AG10803 (cell line): ENCODE measurements around the gene PLXNA4.

Experiments
- DNase-seq: peaks from one replicate; pipeline ENCODE4 v3.0.0; 2010; ENCODE audit warnings: low read depth
- H3K4me3 ChIP-seq: 2 replicates; pipeline ENCODE4 v1.5.1; 2011; ENCODE audit warnings: mild to moderate bottlenecking, low read length, control low read depth
- TF ChIP-seq, protein P1 (sequence below): conservative IDR thresholded peaks from 2 replicates; pipeline ENCODE4 v1.5.1; 2011; ENCODE audit warnings: mild to moderate bottlenecking, low read length, control low read depth, inconsistent platforms

The PLXNA4 gene

DNA sequence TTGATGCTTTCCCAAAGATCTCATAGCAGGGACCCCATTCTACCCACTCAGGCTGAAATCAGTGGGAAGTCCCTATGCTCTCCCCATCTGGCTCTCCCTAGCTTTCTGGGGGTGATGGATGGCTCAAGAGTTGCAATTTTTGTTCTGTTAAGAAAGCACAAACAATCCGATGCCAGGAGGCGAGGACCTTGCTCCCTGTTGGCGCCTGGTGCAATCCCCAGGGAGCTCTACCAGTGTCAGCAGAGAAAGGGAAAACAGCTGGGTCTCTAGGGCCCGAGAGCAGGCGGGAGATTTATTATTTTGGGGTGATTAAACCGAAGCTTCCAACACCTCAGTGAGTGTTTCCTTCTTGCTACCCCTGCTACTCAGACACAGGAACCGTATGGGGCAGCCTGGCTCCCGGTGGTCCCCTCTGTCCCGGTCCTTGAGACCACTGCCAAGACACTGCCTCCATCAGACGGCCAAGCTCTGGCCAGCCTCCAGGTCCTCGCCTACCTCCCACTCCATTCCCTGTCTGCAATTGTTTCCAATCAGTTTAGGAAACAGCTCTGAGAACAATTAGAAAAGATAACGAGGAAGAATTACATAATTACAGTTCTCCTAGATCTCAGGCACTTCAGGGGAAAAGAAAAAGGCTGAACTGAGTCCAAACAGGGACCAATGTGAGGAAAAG is 147.9 kb downstream of the PLXNA4 start:
- DNase-seq: no peak
- no peak overlapping the region for H3K4me3 ChIP-seq
- TF ChIP-seq, protein P1, sequence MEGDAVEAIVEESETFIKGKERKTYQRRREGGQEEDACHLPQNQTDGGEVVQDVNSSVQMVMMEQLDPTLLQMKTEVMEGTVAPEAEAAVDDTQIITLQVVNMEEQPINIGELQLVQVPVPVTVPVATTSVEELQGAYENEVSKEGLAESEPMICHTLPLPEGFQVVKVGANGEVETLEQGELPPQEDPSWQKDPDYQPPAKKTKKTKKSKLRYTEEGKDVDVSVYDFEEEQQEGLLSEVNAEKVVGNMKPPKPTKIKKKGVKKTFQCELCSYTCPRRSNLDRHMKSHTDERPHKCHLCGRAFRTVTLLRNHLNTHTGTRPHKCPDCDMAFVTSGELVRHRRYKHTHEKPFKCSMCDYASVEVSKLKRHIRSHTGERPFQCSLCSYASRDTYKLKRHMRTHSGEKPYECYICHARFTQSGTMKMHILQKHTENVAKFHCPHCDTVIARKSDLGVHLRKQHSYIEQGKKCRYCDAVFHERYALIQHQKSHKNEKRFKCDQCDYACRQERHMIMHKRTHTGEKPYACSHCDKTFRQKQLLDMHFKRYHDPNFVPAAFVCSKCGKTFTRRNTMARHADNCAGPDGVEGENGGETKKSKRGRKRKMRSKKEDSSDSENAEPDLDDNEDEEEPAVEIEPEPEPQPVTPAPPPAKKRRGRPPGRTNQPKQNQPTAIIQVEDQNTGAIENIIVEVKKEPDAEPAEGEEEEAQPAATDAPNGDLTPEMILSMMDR: no peak

DNA sequence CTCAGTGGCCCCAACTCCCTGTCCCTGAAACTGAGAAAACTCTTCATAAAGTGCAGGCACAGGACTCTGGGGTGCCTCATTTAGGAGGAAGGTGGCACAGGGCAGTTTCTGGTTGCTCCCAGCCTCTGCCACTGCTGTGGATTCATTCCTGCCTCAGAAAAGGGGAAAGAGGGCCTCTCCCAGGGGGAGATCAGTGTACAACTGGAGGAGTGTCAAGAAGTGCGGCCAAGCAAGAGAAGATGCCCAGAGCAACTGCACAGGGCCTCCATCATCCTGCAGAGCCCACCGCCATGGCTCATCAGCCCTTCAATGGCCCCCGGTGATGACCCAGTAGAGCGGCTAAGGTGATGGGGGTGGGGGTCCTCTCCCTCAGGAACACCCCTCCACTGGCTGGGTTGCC is 150.3 kb downstream of the PLXNA4 start:
- TF ChIP-seq, protein P1: no peak
- H3K4me3 ChIP-seq: no peak overlapping the region
- DNase-seq: no peak

DNA sequence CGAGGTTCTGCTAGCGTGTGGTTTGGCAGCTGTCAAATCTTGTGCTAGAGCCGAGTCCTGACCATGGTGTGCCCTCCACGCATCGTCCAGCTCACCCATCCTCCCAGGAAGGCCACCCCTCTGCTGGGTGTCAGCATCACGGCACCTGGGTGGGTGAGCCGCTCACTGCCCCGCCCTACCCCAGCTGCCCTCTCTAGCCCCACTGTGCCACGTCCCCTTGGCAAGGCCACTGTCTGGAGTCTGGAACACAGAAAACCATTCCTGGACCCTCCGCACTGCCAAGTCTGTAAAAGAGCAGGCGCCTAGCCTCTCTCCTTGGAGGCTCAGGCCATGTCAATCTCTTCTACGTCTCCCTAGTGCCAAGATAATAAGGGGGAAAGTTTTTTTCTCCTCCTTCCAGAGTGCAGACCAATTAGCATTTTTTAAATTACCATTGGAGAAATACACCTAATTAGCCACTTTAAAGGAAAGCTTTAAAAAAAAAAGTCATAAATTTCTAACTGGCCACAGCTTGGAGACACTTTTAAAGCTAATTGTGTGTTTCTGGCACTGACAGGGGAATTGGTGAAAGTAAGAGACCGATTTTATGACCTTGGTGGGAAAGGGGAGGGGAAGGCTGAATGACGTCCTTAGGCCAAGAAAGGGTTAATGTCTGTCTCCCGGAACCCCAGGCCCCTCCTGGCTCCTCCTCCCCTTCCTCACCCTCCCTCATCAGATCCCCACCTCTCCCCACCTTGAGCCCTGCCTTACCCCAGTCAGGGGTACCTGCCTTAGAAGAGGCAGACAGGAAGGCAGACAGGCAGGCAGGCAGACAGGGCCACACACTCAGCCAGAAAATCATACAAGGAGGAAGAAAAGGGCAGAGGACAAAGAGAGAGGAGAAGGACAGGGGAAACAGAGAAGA is 151.2 kb downstream of the PLXNA4 start:
- TF ChIP-seq, protein P1: no peak
- DNase-seq: no peak
- no peak overlapping the region for H3K4me3 ChIP-seq

DNA sequence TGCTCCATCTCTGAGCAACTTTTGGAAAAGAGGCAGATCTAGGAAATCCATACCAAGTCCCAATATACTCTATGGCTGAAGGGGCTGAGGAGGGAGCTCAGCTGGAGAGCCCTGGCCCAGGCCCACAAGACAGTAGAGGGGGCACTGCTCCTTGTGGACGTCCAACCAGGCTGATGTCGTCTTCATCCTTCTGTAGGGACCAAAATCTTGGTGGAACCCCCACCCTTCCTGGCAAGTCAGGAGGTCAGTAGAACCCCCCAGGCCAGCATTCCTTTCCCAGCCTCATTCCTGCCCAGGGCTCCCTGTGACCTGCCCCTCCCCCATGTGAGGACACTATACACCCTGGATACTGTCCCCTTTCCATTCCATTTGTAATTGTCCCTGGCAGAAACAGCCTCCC is 152.0 kb downstream of the PLXNA4 start:
- no peak overlapping the region for H3K4me3 ChIP-seq
- no peak for DNase-seq
- TF ChIP-seq, protein P1: no peak

DNA sequence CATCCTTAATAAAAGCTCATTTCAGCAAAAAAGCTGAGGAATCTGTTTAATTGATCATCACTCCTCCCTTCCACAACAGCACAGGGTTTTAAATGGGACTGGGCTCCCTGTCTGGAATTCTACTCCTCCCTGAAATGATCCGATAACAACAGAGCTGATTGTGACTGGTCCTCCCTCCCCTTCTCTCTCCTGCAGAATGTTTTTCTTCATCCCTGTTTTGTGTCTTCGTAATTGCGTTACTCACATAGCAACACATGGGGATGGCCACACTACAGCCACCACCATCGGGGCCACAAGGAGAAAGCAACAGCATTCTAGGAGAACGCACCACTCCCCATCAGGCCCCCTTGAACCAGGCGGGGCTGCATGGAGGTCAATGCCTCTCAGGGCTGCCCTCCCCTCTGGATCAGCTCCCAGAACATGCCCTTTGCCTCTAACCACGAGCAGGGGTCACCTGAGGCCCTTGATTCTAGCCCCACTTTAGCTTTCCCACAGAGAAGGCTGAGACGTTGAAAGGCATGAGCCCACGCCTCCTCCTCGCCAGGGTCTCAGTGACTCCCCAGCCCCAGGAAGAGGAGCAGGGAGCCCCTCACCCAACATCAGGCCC is 152.6 kb downstream of the PLXNA4 start:
- TF ChIP-seq, protein P1: no peak
- DNase-seq: no peak
- H3K4me3 ChIP-seq: no peak overlapping the region

DNA sequence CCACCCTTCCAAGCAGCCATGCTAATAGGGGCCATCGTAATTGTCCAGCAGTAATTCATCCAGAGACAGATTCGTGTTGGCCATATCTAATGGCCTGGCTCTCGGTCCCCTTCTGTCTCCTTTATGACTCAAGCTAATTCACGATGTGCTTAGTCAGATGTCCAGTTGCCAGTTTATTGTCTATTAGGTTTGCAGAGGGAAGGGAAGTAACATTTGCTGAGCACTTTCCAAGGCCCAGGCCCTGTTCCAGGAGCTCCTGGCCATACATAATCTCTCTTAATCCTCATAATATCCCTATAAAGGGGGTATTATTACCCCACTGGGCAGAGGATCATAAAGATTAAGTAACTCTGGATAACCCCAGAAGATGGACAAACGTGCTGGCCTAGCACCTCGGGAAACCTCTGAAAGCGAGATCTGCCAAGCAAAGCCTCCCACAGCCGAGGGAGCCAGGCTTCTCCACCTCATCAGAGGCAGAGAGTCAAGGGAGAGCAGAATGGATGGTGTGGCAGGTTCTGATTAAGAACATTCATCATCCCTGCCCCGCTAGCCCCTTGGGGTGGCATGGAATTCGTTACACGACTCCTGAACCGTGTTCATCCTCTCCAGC is 153.7 kb downstream of the PLXNA4 start:
- peak; percentile 62 for DNase-seq
- no peak overlapping the region for H3K4me3 ChIP-seq
- TF ChIP-seq, protein P1: no peak
